SK-N-SH (cell line): Measurements from ENCODE around the gene NR3C1. TPM values are rescaled to one million over a fixed set of nuclear protein-coding genes. Genes with fewer than 3 reads are reported as not detected.

Experiments used
- CTCF ChIA-PET: fragments of 300-600, 350-600 bp; formaldehyde crosslinking; extraction: SDS; loops from one replicate; lab custom pipeline; 2021; lab: Yijun Ruan, JAX
- POLR2A ChIA-PET: fragments of 350-600 bp; sonication (Branson Sonifier 250); formaldehyde crosslinking; extraction: SDS; loops from one replicate; lab custom pipeline; 2020; ENCODE audit warnings: antibody characterized with exemption, inconsistent platforms; lab: Yijun Ruan, JAX
- DNase-seq: peaks from one replicate; pipeline ENCODE4 v3.0.0; 2012
- H2AFZ ChIP-seq: fragments of 200-600 bp; sonication (generic); 2 replicates; pipeline ENCODE4 v1.8.1; 2016; ENCODE audit warnings: antibody characterized with exemption, mild to moderate bottlenecking, low read depth
- H3F3A ChIP-seq: fragments of 200-600 bp; sonication (generic); replicated peaks from 2 replicates; pipeline ENCODE3; 2016; ENCODE audit warnings: antibody characterized with exemption, mild to moderate bottlenecking; ENCODE audit not compliant: insufficient read depth
- H3K27ac ChIP-seq, 2 experiments: fragments of 200-500 bp in 1 of 2; fragments of 200-600 bp in 1 of 2; sonication (Bioruptor generic) in 1 of 2; sonication (generic), shearing (Covaris generic) in 1 of 2; 2 replicates each; pipeline versions ENCODE4 v1.5.1 to v1.6.1; 2014 to 2016; ENCODE audit warnings: low read depth in 2 of 2, inconsistent platforms in 1 of 2, low read length in 1 of 2, mild to moderate bottlenecking in 1 of 2, mixed read lengths in 1 of 2
- H3K27me3 ChIP-seq: fragments of 200-600 bp; sonication (generic), shearing (Covaris generic); 2 replicates; pipeline ENCODE4 v1.6.1; 2016; ENCODE audit warnings: mixed run types; ENCODE audit not compliant: insufficient read depth
- H3K36me3 ChIP-seq, 2 experiments: fragments of 200-500 bp in 1 of 2; fragments of 200-600 bp in 1 of 2; sonication (Bioruptor generic) in 1 of 2; sonication (generic) in 1 of 2; replicated peaks in 1 of 2; 2 replicates each; pipeline versions ENCODE3 to v1.5.1; 2014 to 2016; ENCODE audit warnings: low read length in 1 of 2, mild to moderate bottlenecking in 1 of 2; ENCODE audit not compliant: insufficient read depth in 2 of 2, control insufficient read depth in 1 of 2
- H3K4me1 ChIP-seq, 2 experiments: fragments of 200-500 bp in 1 of 2; fragments of 200-600 bp in 1 of 2; sonication (Bioruptor generic) in 1 of 2; sonication (generic), shearing (Covaris generic) in 1 of 2; 2 replicates each; pipeline versions ENCODE4 v1.5.1 to v1.6.1; 2014 to 2016; ENCODE audit warnings: low read depth in 1 of 2, low read length in 1 of 2, mixed run types in 1 of 2; ENCODE audit not compliant: insufficient read depth in 2 of 2, control insufficient read depth in 1 of 2
- H3K4me2 ChIP-seq: fragments of 200-600 bp; sonication (generic), shearing (Covaris generic); 2 replicates; pipeline ENCODE4 v1.6.1; 2017; ENCODE audit warnings: mixed run types
- H3K4me3 ChIP-seq, 2 experiments: fragments of 200-500 bp in 1 of 2; fragments of 200-600 bp in 1 of 2; sonication (Bioruptor generic) in 1 of 2; sonication (generic), shearing (Covaris generic) in 1 of 2; 2 replicates each; pipeline versions ENCODE4 v1.5.1 to v1.8.1; 2014 to 2016; ENCODE audit warnings: low read depth in 2 of 2, inconsistent platforms in 1 of 2, low read length in 1 of 2, mild to moderate bottlenecking in 1 of 2, mixed read lengths in 1 of 2, moderate library complexity in 1 of 2
- H3K79me2 ChIP-seq: fragments of 200-600 bp; sonication (generic); 2 replicates; pipeline ENCODE4 v1.8.1; 2017; ENCODE audit warnings: mild to moderate bottlenecking; ENCODE audit not compliant: insufficient read depth
- H3K9ac ChIP-seq: fragments of 200-600 bp; sonication (generic); 2 replicates; pipeline ENCODE4 v1.6.1; 2017; ENCODE audit warnings: mixed run types
- H3K9me2 ChIP-seq: fragments of 200-600 bp; sonication (generic); 2 replicates; pipeline ENCODE4 v1.6.1; 2017; ENCODE audit warnings: mixed run types
- H3K9me3 ChIP-seq: fragments of 200-600 bp; sonication (generic); 2 replicates; pipeline ENCODE4 v1.6.1; 2017; ENCODE audit warnings: mixed run types, mild to moderate bottlenecking, moderate library complexity
- H4K20me1 ChIP-seq: fragments of 200-600 bp; sonication (generic); 2 replicates; pipeline ENCODE4 v1.6.1; 2017; ENCODE audit warnings: mild to moderate bottlenecking, mixed run types; ENCODE audit not compliant: insufficient read depth
- FOSL2 ChIP-seq: IDR thresholded peaks from 2 replicates; pipeline ENCODE4 v1.4.0; 2012; ENCODE audit warnings: low read depth, mild to moderate bottlenecking, moderate library complexity, borderline replicate concordance
- GABPA ChIP-seq: IDR thresholded peaks from 2 replicates; pipeline ENCODE4 v1.4.0; 2012; ENCODE audit warnings: low read depth, mild to moderate bottlenecking
- MEF2A ChIP-seq: IDR thresholded peaks from 2 replicates; pipeline ENCODE4 v1.4.0; 2012; ENCODE audit warnings: low read depth, borderline replicate concordance
- NFIC ChIP-seq: IDR thresholded peaks from 2 replicates; pipeline ENCODE4 v1.4.0; 2012; ENCODE audit warnings: borderline replicate concordance
- NRF1 ChIP-seq: IDR thresholded peaks from 2 replicates; pipeline ENCODE4 v1.6.1; 2012; ENCODE audit warnings: low read depth, mild to moderate bottlenecking, low read length
- POLR2AphosphoS5 ChIP-seq: IDR thresholded peaks from 2 replicates; pipeline ENCODE4 v1.6.1; 2012; ENCODE audit warnings: low read depth, low read length
- RFX5 ChIP-seq: IDR thresholded peaks from 2 replicates; pipeline ENCODE4 v1.6.1; 2012; ENCODE audit warnings: mild to moderate bottlenecking, improper control_type of control experiment, low read length
- SIN3A ChIP-seq: IDR thresholded peaks from 2 replicates; pipeline ENCODE4 v1.6.1; 2012; ENCODE audit warnings: low read depth, mild to moderate bottlenecking, low read length, moderate library complexity, borderline replicate concordance
- TAF1 ChIP-seq: IDR thresholded peaks from 2 replicates; pipeline ENCODE4 v1.6.1; 2012; ENCODE audit warnings: low read depth, mild to moderate bottlenecking, low read length, moderate library complexity, borderline replicate concordance
- TEAD4 ChIP-seq: IDR thresholded peaks from 2 replicates; pipeline ENCODE4 v1.4.0; 2012; ENCODE audit warnings: mild to moderate bottlenecking, borderline replicate concordance; ENCODE audit not compliant: insufficient read depth
- USF1 ChIP-seq: IDR thresholded peaks from 2 replicates; pipeline ENCODE4 v1.4.0; 2012; ENCODE audit warnings: low read depth, borderline replicate concordance
- WGBS: methylation state at CpG from one replicate; pipeline ENCODE4 v1.1.6; 2017; ENCODE audit warnings: low lambda C conversion rate; 5-methylcytosine and 5-hydroxymethylcytosine counted together
- polyA plus RNA-seq, 3 experiments: library from polyadenylated mRNA; depleted of rRNA; stranded (reverse); fragments of >200 nt; gene quantifications; 2 replicates each; pipeline ENCODE4 v1.2.3, GENCODE V29; 2012
- TF ChIP-seq, protein P1 (sequence below): fragments of 150-350 bp; IDR thresholded peaks from 2 replicates; pipeline ENCODE4 v1.6.1; 2017; ENCODE audit warnings: antibody characterized with exemption, low read length, low read depth, borderline replicate concordance
- TF ChIP-seq, protein P2 (sequence below): fragments of 200-600 bp; sonication (generic); IDR thresholded peaks from 2 replicates; pipeline ENCODE4 v1.6.1; 2017; ENCODE audit warnings: antibody characterized with exemption, mild to moderate bottlenecking, moderate library complexity

The NR3C1 gene
- polyA plus RNA-seq, 1 of the 3 experiments (the other 2 are of a cell fraction) = 7.1 TPM

DNA sequence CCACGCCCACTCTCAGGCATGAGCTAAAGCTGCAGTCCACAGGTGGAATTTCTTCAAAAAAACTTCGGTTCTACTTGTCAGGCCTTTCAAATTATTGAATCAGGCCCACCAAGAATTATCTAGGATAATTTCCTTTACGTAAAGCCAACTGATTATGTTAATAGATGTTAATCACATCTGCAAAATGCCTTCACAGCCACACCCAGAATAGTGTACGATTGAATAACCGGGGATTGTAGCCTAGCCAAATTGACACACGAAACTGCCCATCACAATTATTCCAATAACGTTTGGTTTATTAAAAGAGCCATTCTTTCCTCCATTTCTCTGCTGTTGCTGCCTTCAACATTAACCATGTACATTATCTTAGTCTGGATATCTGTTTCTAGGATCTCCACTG is 148.7 kb downstream of the NR3C1 start (continued):
- no peak for TF ChIP-seq USF1
- TF ChIP-seq NRF1 = no peak
- TF ChIP-seq GABPA = no peak
- TF ChIP-seq, all 33 proteins: peak for 0

DNA sequence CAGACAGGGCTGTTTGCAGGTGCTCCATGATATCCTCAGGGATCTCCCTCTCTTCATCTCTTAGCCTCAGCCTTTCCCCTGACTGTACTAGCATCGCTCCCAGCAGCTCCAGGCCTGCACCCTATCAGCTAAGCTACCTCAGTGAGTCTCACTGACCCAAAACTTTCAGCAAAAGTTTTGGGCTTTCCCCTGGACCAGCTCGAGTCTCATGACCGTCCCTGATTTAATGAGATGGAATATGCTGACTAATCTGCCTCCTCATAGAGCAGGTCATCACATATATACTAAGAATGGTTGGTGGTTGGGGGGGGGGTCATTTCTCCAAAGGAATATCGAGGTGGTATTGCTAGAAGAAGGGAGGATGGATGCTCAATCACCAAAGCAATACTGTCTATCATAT is 151.5 kb downstream of the NR3C1 start:
- H3K36me3 ChIP-seq = no peaks in the 10 kb centered on the region
- TF ChIP-seq MEF2A (no peak), TAF1 (no peak), SIN3A (no peak), FOSL2 (no peak), POLR2AphosphoS5 (no peak), TEAD4 (no peak), NFIC (no peak)
- TF ChIP-seq, protein P1, sequence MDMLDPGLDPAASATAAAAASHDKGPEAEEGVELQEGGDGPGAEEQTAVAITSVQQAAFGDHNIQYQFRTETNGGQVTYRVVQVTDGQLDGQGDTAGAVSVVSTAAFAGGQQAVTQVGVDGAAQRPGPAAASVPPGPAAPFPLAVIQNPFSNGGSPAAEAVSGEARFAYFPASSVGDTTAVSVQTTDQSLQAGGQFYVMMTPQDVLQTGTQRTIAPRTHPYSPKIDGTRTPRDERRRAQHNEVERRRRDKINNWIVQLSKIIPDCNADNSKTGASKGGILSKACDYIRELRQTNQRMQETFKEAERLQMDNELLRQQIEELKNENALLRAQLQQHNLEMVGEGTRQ = no peak
- TF ChIP-seq, protein P2, sequence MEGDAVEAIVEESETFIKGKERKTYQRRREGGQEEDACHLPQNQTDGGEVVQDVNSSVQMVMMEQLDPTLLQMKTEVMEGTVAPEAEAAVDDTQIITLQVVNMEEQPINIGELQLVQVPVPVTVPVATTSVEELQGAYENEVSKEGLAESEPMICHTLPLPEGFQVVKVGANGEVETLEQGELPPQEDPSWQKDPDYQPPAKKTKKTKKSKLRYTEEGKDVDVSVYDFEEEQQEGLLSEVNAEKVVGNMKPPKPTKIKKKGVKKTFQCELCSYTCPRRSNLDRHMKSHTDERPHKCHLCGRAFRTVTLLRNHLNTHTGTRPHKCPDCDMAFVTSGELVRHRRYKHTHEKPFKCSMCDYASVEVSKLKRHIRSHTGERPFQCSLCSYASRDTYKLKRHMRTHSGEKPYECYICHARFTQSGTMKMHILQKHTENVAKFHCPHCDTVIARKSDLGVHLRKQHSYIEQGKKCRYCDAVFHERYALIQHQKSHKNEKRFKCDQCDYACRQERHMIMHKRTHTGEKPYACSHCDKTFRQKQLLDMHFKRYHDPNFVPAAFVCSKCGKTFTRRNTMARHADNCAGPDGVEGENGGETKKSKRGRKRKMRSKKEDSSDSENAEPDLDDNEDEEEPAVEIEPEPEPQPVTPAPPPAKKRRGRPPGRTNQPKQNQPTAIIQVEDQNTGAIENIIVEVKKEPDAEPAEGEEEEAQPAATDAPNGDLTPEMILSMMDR = no peak
- TF ChIP-seq, all 33 proteins: peak for 0
- Histone ChIP-seq H2AFZ (no peak overlapping the region), H3K4me2 (no peak overlapping the region), H3F3A (peaks cover 7% of the 10 kb centered on the region), H3K4me1 (peaks cover 0 to 12% of the 10 kb centered on the region in 2 experiments; a peak in 1 of 4 replicates), H3K4me3 (no peak overlapping the region), H4K20me1 (no peaks in the 10 kb centered on the region), H3K79me2 (no peaks in the 10 kb centered on the region), H3K27me3 (no peaks in the 10 kb centered on the region), H3K9me2 (no peaks in the 10 kb centered on the region), H3K27ac (no peak overlapping the region), H3K9ac (no peak overlapping the region), H3K9me3 (no peaks in the 10 kb centered on the region)
- ChIA-PET POLR2A (no interaction called here), CTCF (no interaction called here)
- no peak for DNase-seq
- 91% methylated on average over 4 of the region's 4 CpGs for WGBS

- Histone ChIP-seq H3K27me3 (no peaks in the 10 kb centered on the region), H3K36me3 (no peaks in the 10 kb centered on the region), H3K9me3 (no peaks in the 10 kb centered on the region), H3K27ac (no peak overlapping the region), H3K4me3 (no peak overlapping the region), H3K9ac (no peak overlapping the region), H3K4me2 (no peak overlapping the region), H4K20me1 (no peaks in the 10 kb centered on the region), H3K79me2 (no peaks in the 10 kb centered on the region), H3K4me1 (peaks cover 0 to 16% of the 10 kb centered on the region in 2 experiments; a peak in 2 of 4 replicates), H3F3A (peaks cover 14% of the 10 kb centered on the region), H2AFZ (no peak overlapping the region), H3K9me2 (no peaks in the 10 kb centered on the region)
- DNase-seq = no peak
- 88% methylated on average over 3 of the region's 3 CpGs for WGBS
- TF ChIP-seq RFX5 = no peak
- no peak for TF ChIP-seq MEF2A
- ChIA-PET POLR2A (no interaction called here), CTCF (no interaction called here)
These were observed 152.3 kb downstream of the NR3C1 start for GRCh38 chr5:143251190-143251589.
